ENCODE measurements around the gene DPP6.

GRCh38 chr7:154844499-154844898, 792.3 kb downstream of the DPP6 start:
- TF ChIP-seq HDGF (IDR thresholded peaks at IDR 0.05; ENCODE audit: borderline replicate concordance) = no peak
- no peak for TF ChIP-seq SUZ12 (IDR thresholded peaks at IDR 0.05)
- no peak for TF ChIP-seq FOXA1 (IDR thresholded peaks at IDR 0.05)
- no peak for TF ChIP-seq LEF1 (IDR thresholded peaks at IDR 0.05; ENCODE audit: borderline replicate concordance)

Measured in HEK293T (cell line).